ENCODE results near the gene KIF3B.
A peak's percentile ranks its signal among the peaks of the same experiment; 100 is the strongest.
"Not testable (repeated sequence)": the region's sequence is repeated elsewhere in the genome, so short reads cannot be mapped to it uniquely, and the experiment has no call there.

The KIF3B gene

DNA sequence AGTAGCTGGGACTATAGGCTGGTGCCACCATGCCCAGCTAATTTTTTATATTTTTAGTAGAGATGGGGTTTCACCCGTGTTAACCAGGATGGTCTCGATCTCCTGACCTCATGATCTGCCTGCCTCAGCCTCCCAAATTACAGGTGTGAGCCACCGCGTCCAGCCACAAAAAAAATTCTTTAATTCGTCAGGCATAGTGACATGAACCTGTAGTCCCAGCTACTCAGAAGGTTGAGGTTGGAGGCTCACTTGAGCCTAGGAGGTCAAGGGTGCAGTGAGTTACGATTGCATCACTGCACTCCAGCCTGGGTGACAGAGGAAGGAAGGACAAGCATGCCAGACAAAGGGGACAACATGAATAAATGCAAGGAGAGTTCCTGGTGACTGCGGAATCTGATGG, 61.2 kb downstream of the KIF3B start:
- no peaks in the 10 kb centered on the region for H3K36me3 ChIP-seq (ENCODE audit: control insufficient read depth in 1 of 2, insufficient read depth in 2 of 2, low read length in 2 of 2)
- no peak overlapping the region for H3K9ac ChIP-seq (ENCODE audit: low read length)
- H4K12ac ChIP-seq (ENCODE audit: low read depth, low read length): no peak overlapping the region
- no peak overlapping the region for H3K4me3 ChIP-seq (ENCODE audit: low read depth, low read length)
- no peaks in the 10 kb centered on the region for H3K9me3 ChIP-seq (ENCODE audit: insufficient read depth, low read depth, low read length)
- H2BK12ac ChIP-seq (ENCODE audit: low read length): no peak overlapping the region
- no peak overlapping the region for H2AK5ac ChIP-seq (ENCODE audit: low read length)
- no peak overlapping the region for H2BK5ac ChIP-seq (ENCODE audit: low read depth, low read length, poor library complexity)
- H3K79me1 ChIP-seq (ENCODE audit: low read length): no peaks in the 10 kb centered on the region
- no peak overlapping the region for H3K18ac ChIP-seq (ENCODE audit: low read length)
- no peak overlapping the region for H2BK120ac ChIP-seq (ENCODE audit: insufficient read depth, low read length, poor library complexity)
- no peak overlapping the region for H3K27ac ChIP-seq (ENCODE audit: low read depth, low read length)
- DNase-seq: no peak
- no peaks in the 10 kb centered on the region for H3K79me2 ChIP-seq (ENCODE audit: control insufficient read depth, insufficient read depth, low read length, poor library complexity)
- H3K27me3 ChIP-seq (ENCODE audit: insufficient read depth, low read length): no peaks in the 10 kb centered on the region
- WGBS (ENCODE audit: extremely low coverage, insufficient coverage, insufficient read length): no CpG with 5 or more reads among the region's 7 CpGs
- no peak overlapping the region for H3K14ac ChIP-seq (ENCODE audit: low read length)
- no peak overlapping the region for H3K4ac ChIP-seq (ENCODE audit: low read depth, low read length)
- H2AFZ ChIP-seq (ENCODE audit: insufficient read depth, low read length, poor library complexity): no peak overlapping the region
- no peak overlapping the region for H4K8ac ChIP-seq (ENCODE audit: low read depth, low read length)
- no peak overlapping the region for H3K23ac ChIP-seq (ENCODE audit: low read length)
- peaks cover 0 to 4% of the 10 kb centered on the region in 2 experiments for H3K4me1 ChIP-seq (ENCODE audit: control insufficient read depth in 1 of 2, insufficient read depth in 2 of 2, low read length in 2 of 2)
- H3K4me2 ChIP-seq (ENCODE audit: low read length): no peak overlapping the region
- H4K91ac ChIP-seq (ENCODE audit: low read depth, low read length): no peak overlapping the region

DNA sequence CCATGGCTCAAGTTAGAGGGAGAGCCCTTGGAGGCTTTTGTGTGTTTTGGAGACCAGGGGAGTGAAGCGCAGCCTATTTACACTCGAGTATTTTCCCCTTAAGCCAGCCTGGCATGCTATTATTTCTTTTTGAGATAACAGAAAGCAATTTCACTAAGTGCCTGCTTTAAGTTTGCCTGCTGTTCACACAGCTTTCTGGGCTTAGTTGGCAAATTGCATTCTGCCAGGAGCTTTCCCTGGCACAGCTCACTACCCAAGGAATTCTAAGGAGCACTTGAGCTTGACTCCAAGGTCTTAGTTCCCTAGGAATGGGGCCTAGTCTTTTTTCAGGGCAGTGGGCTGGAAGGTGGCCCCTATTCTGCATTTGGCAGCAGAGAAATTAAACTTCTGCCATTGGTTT, 61.7 kb downstream of the KIF3B start:
- Histone ChIP-seq H3K27ac (ENCODE audit: low read depth, low read length) (no peak overlapping the region), H2AK5ac (ENCODE audit: low read length) (no peak overlapping the region), H3K4me1 (ENCODE audit: control insufficient read depth in 1 of 2, insufficient read depth in 2 of 2, low read length in 2 of 2) (peaks cover 0 to 3% of the 10 kb centered on the region in 2 experiments), H3K36me3 (ENCODE audit: control insufficient read depth in 1 of 2, insufficient read depth in 2 of 2, low read length in 2 of 2) (no peaks in the 10 kb centered on the region), H4K91ac (ENCODE audit: low read depth, low read length) (no peak overlapping the region), H3K9me3 (ENCODE audit: insufficient read depth, low read depth, low read length) (no peaks in the 10 kb centered on the region), H3K23ac (ENCODE audit: low read length) (no peak overlapping the region), H3K4me2 (ENCODE audit: low read length) (no peak overlapping the region), H2BK12ac (ENCODE audit: low read length) (no peak overlapping the region), H2BK120ac (ENCODE audit: insufficient read depth, low read length, poor library complexity) (no peak overlapping the region), H4K12ac (ENCODE audit: low read depth, low read length) (no peak overlapping the region), H3K4me3 (ENCODE audit: low read depth, low read length) (no peak overlapping the region), H4K8ac (ENCODE audit: low read depth, low read length) (no peak overlapping the region), H3K18ac (ENCODE audit: low read length) (no peak overlapping the region), H3K9ac (ENCODE audit: low read length) (no peak overlapping the region), H3K79me2 (ENCODE audit: control insufficient read depth, insufficient read depth, low read length, poor library complexity) (no peaks in the 10 kb centered on the region), H3K79me1 (ENCODE audit: low read length) (no peaks in the 10 kb centered on the region), H3K14ac (ENCODE audit: low read length) (no peak overlapping the region), H2AFZ (ENCODE audit: insufficient read depth, low read length, poor library complexity) (no peak overlapping the region), H3K4ac (ENCODE audit: low read depth, low read length) (no peak overlapping the region), H2BK5ac (ENCODE audit: low read depth, low read length, poor library complexity) (no peak overlapping the region), H3K27me3 (ENCODE audit: insufficient read depth, low read length) (no peaks in the 10 kb centered on the region)
- DNase-seq: no peak
- WGBS (ENCODE audit: extremely low coverage, insufficient coverage, insufficient read length): no CpG with 5 or more reads among the region's 2 CpGs

DNA sequence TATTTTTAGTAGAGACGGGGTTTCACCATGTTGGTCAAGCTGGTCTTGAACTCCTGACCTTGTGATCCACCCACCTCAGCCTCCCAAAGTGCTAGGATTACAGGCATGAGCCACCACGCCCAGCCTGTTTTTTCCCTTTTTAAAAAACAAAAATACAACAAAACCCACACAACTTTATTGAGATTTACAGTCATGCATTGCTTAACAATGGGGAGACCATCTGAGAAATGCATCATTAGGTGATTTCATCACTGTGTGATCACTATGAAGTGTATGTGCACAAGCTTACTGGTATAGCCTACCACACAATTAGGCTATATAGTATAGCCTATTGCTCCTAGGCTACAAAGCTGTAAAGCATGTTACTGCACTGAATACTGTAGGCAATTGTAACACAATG, 63.6 kb downstream of the KIF3B start:
- not testable (repeated sequence) for H2AK5ac ChIP-seq (ENCODE audit: low read length); H3K14ac ChIP-seq (ENCODE audit: low read length); H4K91ac ChIP-seq (ENCODE audit: low read depth, low read length); H2BK120ac ChIP-seq (ENCODE audit: insufficient read depth, low read length, poor library complexity); H3K9me3 ChIP-seq (ENCODE audit: insufficient read depth, low read depth, low read length); H3K23ac ChIP-seq (ENCODE audit: low read length); H3K27ac ChIP-seq (ENCODE audit: low read depth, low read length); H2BK5ac ChIP-seq (ENCODE audit: low read depth, low read length, poor library complexity); H3K27me3 ChIP-seq (ENCODE audit: insufficient read depth, low read length); H3K79me2 ChIP-seq (ENCODE audit: control insufficient read depth, insufficient read depth, low read length, poor library complexity); H3K4ac ChIP-seq (ENCODE audit: low read depth, low read length); H3K4me1 ChIP-seq (ENCODE audit: control insufficient read depth in 1 of 2, insufficient read depth in 2 of 2, low read length in 2 of 2); H2AFZ ChIP-seq (ENCODE audit: insufficient read depth, low read length, poor library complexity); H3K36me3 ChIP-seq (ENCODE audit: control insufficient read depth in 1 of 2, insufficient read depth in 2 of 2, low read length in 2 of 2); H3K18ac ChIP-seq (ENCODE audit: low read length); H3K4me2 ChIP-seq (ENCODE audit: low read length); H3K4me3 ChIP-seq (ENCODE audit: low read depth, low read length); H4K12ac ChIP-seq (ENCODE audit: low read depth, low read length); H2BK12ac ChIP-seq (ENCODE audit: low read length); H4K8ac ChIP-seq (ENCODE audit: low read depth, low read length); H3K79me1 ChIP-seq (ENCODE audit: low read length); H3K9ac ChIP-seq (ENCODE audit: low read length)
- no CpG with 5 or more reads among the region's 2 CpGs for WGBS (ENCODE audit: extremely low coverage, insufficient coverage, insufficient read length)
- peak in 1 of 2 donors; percentile 19 for DNase-seq

DNA sequence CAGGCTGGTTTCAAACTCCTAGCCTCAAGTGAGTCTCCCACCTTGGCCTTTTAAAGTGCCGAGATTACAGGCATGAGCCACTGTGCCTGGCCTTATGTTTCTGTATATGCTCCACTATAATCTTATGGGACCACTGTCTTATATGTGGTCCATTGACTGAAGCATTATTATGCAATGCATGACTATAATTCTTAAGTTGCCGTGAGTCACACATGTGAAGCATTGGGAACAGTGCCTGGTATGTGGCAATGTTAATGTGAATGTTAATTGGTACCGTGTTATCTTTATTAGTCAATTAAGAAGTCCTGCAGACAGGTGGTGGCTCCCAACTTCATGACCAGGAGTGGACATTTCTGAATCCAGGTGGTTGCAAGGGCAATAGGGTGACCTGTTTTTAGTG, 66.0 kb downstream of the KIF3B start:
- no peak overlapping the region for H3K4me3 ChIP-seq (ENCODE audit: low read depth, low read length)
- H3K9me3 ChIP-seq (ENCODE audit: insufficient read depth, low read depth, low read length): no peaks in the 10 kb centered on the region
- H4K8ac ChIP-seq (ENCODE audit: low read depth, low read length): no peak overlapping the region
- no peak overlapping the region for H2AFZ ChIP-seq (ENCODE audit: insufficient read depth, low read length, poor library complexity)
- no peak overlapping the region for H4K91ac ChIP-seq (ENCODE audit: low read depth, low read length)
- H2BK5ac ChIP-seq (ENCODE audit: low read depth, low read length, poor library complexity): no peak overlapping the region
- DNase-seq: peak; percentile 27 to 43
- H2AK5ac ChIP-seq (ENCODE audit: low read length): no peak overlapping the region
- H3K27me3 ChIP-seq (ENCODE audit: insufficient read depth, low read length): no peaks in the 10 kb centered on the region
- WGBS (ENCODE audit: extremely low coverage, insufficient coverage, insufficient read length): no CpG with 5 or more reads among the region's 3 CpGs
- H3K4me2 ChIP-seq (ENCODE audit: low read length): no peak overlapping the region
- H2BK12ac ChIP-seq (ENCODE audit: low read length): no peak overlapping the region
- no peak overlapping the region for H3K4ac ChIP-seq (ENCODE audit: low read depth, low read length)
- H3K36me3 ChIP-seq (ENCODE audit: control insufficient read depth in 1 of 2, insufficient read depth in 2 of 2, low read length in 2 of 2): no peaks in the 10 kb centered on the region
- H4K12ac ChIP-seq (ENCODE audit: low read depth, low read length): no peak overlapping the region
- no peaks in the 10 kb centered on the region for H3K79me1 ChIP-seq (ENCODE audit: low read length)
- H3K79me2 ChIP-seq (ENCODE audit: control insufficient read depth, insufficient read depth, low read length, poor library complexity): no peaks in the 10 kb centered on the region
- no peak overlapping the region for H3K14ac ChIP-seq (ENCODE audit: low read length)
- no peak overlapping the region for H3K18ac ChIP-seq (ENCODE audit: low read length)
- no peak overlapping the region for H3K9ac ChIP-seq (ENCODE audit: low read length)
- no peak overlapping the region for H3K23ac ChIP-seq (ENCODE audit: low read length)
- no peaks in the 10 kb centered on the region for H3K4me1 ChIP-seq (ENCODE audit: control insufficient read depth in 1 of 2, insufficient read depth in 2 of 2, low read length in 2 of 2)
- no peak overlapping the region for H3K27ac ChIP-seq (ENCODE audit: low read depth, low read length)
- no peak overlapping the region for H2BK120ac ChIP-seq (ENCODE audit: insufficient read depth, low read length, poor library complexity)
